ENCODE measurements around the gene UQCC2.

DNA sequence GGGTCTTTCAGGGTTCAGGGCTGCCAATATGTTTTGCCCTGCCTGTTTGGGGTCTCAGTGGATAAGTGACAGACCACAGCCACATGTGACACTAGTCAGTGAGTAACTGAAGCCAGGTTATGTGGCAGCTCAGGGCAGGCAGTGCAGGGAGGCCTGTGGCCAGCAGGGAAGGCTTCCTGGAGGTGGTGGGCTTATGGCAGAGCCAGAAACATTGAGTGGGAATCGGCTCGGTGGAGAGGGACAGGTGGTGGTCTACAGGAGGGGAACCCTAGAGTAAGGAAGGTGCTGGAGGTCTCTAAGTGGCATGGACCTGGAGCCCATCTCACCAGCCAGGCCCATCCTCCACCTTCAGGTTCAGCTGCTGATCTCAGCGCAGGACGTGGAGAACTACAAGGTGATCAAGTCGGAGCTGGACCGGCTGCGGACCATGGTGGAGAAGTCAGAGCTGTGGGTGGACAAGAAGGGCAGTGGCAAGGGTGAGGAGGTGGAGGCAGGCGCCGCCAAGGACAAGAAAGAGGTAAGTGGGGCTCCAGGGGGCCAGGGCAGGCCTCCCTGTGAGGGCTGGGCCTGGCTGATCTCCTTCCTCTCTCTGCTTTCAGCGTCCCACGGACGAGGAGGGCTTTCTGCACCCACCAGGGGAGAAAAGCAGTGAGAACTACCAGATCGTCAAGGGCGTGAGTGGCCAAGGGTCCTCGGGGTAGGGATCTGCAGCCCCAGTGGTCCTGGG is 34.9 kb downstream of the UQCC2 start:
- TF ChIP-seq FOXM1 (IDR thresholded peaks at IDR 0.05; ENCODE audit: borderline replicate concordance), result no peak
- no peak for TF ChIP-seq L3MBTL2 (conservative IDR thresholded peaks at IDR 0.05)
- no peak for TF ChIP-seq CTBP1 (IDR thresholded peaks at IDR 0.05; ENCODE audit: borderline replicate concordance)
- TF ChIP-seq HDGF (IDR thresholded peaks at IDR 0.05; ENCODE audit: borderline replicate concordance), result no peak
- TF ChIP-seq ELF4 (IDR thresholded peaks at IDR 0.05), result no peak
- no peak for TF ChIP-seq FOXA1 (IDR thresholded peaks at IDR 0.05)
- no peak for TF ChIP-seq BHLHE40 (IDR thresholded peaks at IDR 0.05; ENCODE audit: borderline replicate concordance)
- no peak for TF ChIP-seq SUZ12 (IDR thresholded peaks at IDR 0.05)
- TF ChIP-seq ARNT (IDR thresholded peaks at IDR 0.05), result no peak
